Hepatocyte (in vitro differentiated cells): ENCODE results near the gene UBE2E2.

ENCODE experiments used
- CTCF ChIP-seq: fragments of 200-600 bp; sonication (generic); IDR thresholded peaks from 2 replicates; pipeline ENCODE4 v1.5.1; 2016; ENCODE audit warnings: antibody characterized with exemption, mild to moderate bottlenecking; ENCODE audit not compliant: poor library complexity
- EZH2phosphoT487 ChIP-seq: fragments of 200-600 bp; sonication (generic); IDR thresholded peaks from one replicate; pipeline ENCODE4 v1.6.1; 2018; ENCODE audit warnings: antibody characterized with exemption, mild to moderate bottlenecking, low read depth, moderate library complexity; ENCODE audit not compliant: unreplicated experiment, severe bottlenecking

- TF ChIP-seq EZH2phosphoT487 (no peak), CTCF (no peak)
These were observed 232.8 kb downstream of the UBE2E2 start for GRCh38 chr3:23435904-23436303.
